ENCODE results near the gene ATF7. TPM values are rescaled to one million over a fixed set of nuclear protein-coding genes. Genes with fewer than 3 reads are reported as not detected.
"Not testable (repeated sequence)": the region's sequence is repeated elsewhere in the genome, so short reads cannot be mapped to it uniquely, and the experiment has no call there.

Gene ATF7
- total RNA-seq, 1 experiment from 2014 or later, result 24.7 TPM

GRCh38 chr12:53636641-53637040, 10.5 kb upstream of the ATF7 start:
- Histone ChIP-seq H3K4me1 (replicated peaks; ENCODE audit: insufficient read depth) (no peaks in the 10 kb centered on the region), H3K27ac (no peak overlapping the region), H3K4me3 (no peak overlapping the region), H3K4me2 (no peak overlapping the region), H3F3A (ENCODE audit: insufficient read depth, low read depth) (no peaks in the 10 kb centered on the region), H3K36me3 (ENCODE audit: low read depth) (no peaks in the 10 kb centered on the region), H4K20me1 (ENCODE audit: insufficient read depth) (no peaks in the 10 kb centered on the region), H3K9me2 (ENCODE audit: insufficient read depth) (no peaks in the 10 kb centered on the region), H3K9me3 (ENCODE audit: insufficient read depth, low read depth) (no peaks in the 10 kb centered on the region), H2AFZ (no peak overlapping the region), H3K79me2 (ENCODE audit: low read depth) (no peaks in the 10 kb centered on the region), H3K27me3 (ENCODE audit: insufficient read depth, low read depth) (no peaks in the 10 kb centered on the region)
- no peak for DNase-seq
- CTCF ChIA-PET, result no interaction called here
- intact Hi-C loops (cut with micrococcal nuclease; ENCODE audit: unreplicated experiment), result no loop called here
- BruUV-seq (replicated peaks), result no TSS peak
- POLR2A ChIA-PET (ENCODE audit: unreplicated experiment), result no interaction called here
- TF ChIP-seq EZH2 (IDR thresholded peaks at IDR 0.05; ENCODE audit: low read depth), result no peak
- TF ChIP-seq CTCF (conservative IDR thresholded peaks at IDR 0.05), result no peak

DNA sequence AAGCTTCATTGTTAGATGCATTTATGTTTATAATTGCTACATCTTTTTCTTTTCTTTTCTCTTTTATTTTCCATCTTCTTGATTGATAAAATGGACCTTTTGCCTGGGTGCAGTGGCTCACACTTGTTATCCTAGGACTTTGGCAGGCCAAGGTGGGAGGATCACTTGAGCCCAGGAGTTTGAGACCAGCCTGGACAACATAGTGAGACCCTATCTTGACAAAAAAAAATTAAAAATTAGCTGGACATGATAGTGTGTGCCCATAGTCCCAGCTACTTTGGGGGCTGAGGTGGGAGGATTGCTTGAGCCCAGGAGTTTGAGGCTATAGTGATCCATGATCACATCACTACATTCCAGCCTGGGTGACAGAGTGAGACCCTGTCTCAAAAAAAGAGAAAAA, 9.5 kb upstream of the ATF7 start:
- H3F3A ChIP-seq (ENCODE audit: insufficient read depth, low read depth); H3K4me3 ChIP-seq; H3K27me3 ChIP-seq (ENCODE audit: insufficient read depth, low read depth); DNase-seq; POLR2A ChIA-PET (ENCODE audit: unreplicated experiment); H3K9me2 ChIP-seq (ENCODE audit: insufficient read depth); intact Hi-C loops (cut with micrococcal nuclease; ENCODE audit: unreplicated experiment); H3K4me1 ChIP-seq (replicated peaks; ENCODE audit: insufficient read depth); H3K36me3 ChIP-seq (ENCODE audit: low read depth); H3K79me2 ChIP-seq (ENCODE audit: low read depth); H3K9me3 ChIP-seq (ENCODE audit: insufficient read depth, low read depth); H4K20me1 ChIP-seq (ENCODE audit: insufficient read depth); H3K27ac ChIP-seq; BruUV-seq (replicated peaks); H3K4me2 ChIP-seq; CTCF ChIA-PET; H2AFZ ChIP-seq: not testable (repeated sequence)

- H3K36me3 ChIP-seq (ENCODE audit: low read depth), result no peaks in the 10 kb centered on the region
- no TSS peak for BruUV-seq (replicated peaks)
- H2AFZ ChIP-seq, result no peak overlapping the region
- no peak overlapping the region for H3K4me3 ChIP-seq
- no peak overlapping the region for H3K4me2 ChIP-seq
- H3K27me3 ChIP-seq (ENCODE audit: insufficient read depth, low read depth), result no peaks in the 10 kb centered on the region
- H3K9me3 ChIP-seq (ENCODE audit: insufficient read depth, low read depth), result no peaks in the 10 kb centered on the region
- H3K4me1 ChIP-seq (replicated peaks; ENCODE audit: insufficient read depth), result peaks cover 6% of the 10 kb centered on the region
- H3F3A ChIP-seq (ENCODE audit: insufficient read depth, low read depth), result 0 out of 2 replicates have a peak, but pooled peaks cover 6% of the 10 kb centered on the region
- ChIA-PET CTCF (interaction anchor here (0.6 kb wide), 1 partner anchor 571 kb away, joined by 5 read pairs; no protein-coding TSS in a partner anchor), POLR2A (ENCODE audit: unreplicated experiment) (no interaction called here)
- no peak for TF ChIP-seq EZH2 (IDR thresholded peaks at IDR 0.05; ENCODE audit: low read depth)
- TF ChIP-seq CTCF (conservative IDR thresholded peaks at IDR 0.05), result no peak
- no peaks in the 10 kb centered on the region for H3K79me2 ChIP-seq (ENCODE audit: low read depth)
- no peak overlapping the region for H3K27ac ChIP-seq
- no peaks in the 10 kb centered on the region for H4K20me1 ChIP-seq (ENCODE audit: insufficient read depth)
- intact Hi-C loops (cut with micrococcal nuclease; ENCODE audit: unreplicated experiment), result no loop called here
- H3K9me2 ChIP-seq (ENCODE audit: insufficient read depth), result no peaks in the 10 kb centered on the region
- DNase-seq, result no peak
Observed at GRCh38 chr12:53631721-53632120, 5.5 kb upstream of the ATF7 start.

GRCh38 chr12:53627919-53628318, 1.7 kb upstream of the ATF7 start:
- TF ChIP-seq CTCF (conservative IDR thresholded peaks at IDR 0.05) (no peak), EZH2 (IDR thresholded peaks at IDR 0.05; ENCODE audit: low read depth) (no peak)
- DNase-seq, result no peak
- no TSS peak for BruUV-seq (replicated peaks)
- Histone ChIP-seq H2AFZ (no peak overlapping the region), H3K4me2 (no peak overlapping the region), H3K27ac (no peak overlapping the region), H3K9me3 (ENCODE audit: insufficient read depth, low read depth) (no peaks in the 10 kb centered on the region), H3K4me3 (no peak overlapping the region), H3K9me2 (ENCODE audit: insufficient read depth) (no peaks in the 10 kb centered on the region), H3K4me1 (replicated peaks; ENCODE audit: insufficient read depth) (peaks cover 29% of the 10 kb centered on the region), H3F3A (ENCODE audit: insufficient read depth, low read depth) (0 out of 2 replicates have a peak, but pooled peaks cover 6% of the 10 kb centered on the region), H3K36me3 (ENCODE audit: low read depth) (no peaks in the 10 kb centered on the region), H4K20me1 (ENCODE audit: insufficient read depth) (no peaks in the 10 kb centered on the region), H3K27me3 (ENCODE audit: insufficient read depth, low read depth) (no peaks in the 10 kb centered on the region), H3K79me2 (ENCODE audit: low read depth) (peaks cover 28% of the 10 kb centered on the region)
- ChIA-PET POLR2A (ENCODE audit: unreplicated experiment) (interaction anchor here (0.7 kb wide), 2 partner anchors 13 to 50 kb away, joined by 3 to 10 read pairs; no protein-coding TSS in a partner anchor), CTCF (no interaction called here)
- intact Hi-C loops (cut with micrococcal nuclease; ENCODE audit: unreplicated experiment), result no loop called here

All from PC-9 (cell line).